ENCODE results near the gene KIF16B. TPM values are rescaled to one million over a fixed set of nuclear protein-coding genes. Genes with fewer than 3 reads are reported as not detected.

Gene KIF16B
- total and polyA plus RNA-seq, 10 of the 15 experiments (the other 5 are each of a cell fraction or from before 2014, with no cell fraction given) = 0.21 to 5.2 (median 3.0) TPM

DNA sequence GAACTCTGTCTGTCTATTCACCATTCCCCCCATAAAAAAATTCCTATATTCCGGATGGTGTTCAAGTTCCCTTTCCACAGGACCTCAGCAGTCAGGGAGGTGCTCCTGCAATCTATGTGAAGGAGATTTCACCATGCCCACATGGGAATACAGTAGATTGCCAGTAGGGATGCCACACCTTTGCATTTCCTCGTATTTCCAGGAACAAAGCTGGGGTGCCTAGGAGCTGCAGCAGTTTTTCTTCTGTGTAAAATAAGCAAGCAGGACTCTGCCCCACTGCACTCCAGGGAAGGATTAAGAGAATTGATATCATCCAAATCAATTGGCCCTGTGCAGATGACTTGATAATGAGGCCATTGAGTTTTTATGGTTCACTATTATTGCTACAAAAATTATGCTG lies 7.4 kb upstream of the KIF16B start:
- Histone ChIP-seq H3K4me3 (no peak overlapping the region), H4K20me1 (ENCODE audit: control insufficient read depth, insufficient read depth) (no peaks in the 10 kb centered on the region), H3K79me2 (ENCODE audit: control insufficient read depth, insufficient read depth, low read length) (no peaks in the 10 kb centered on the region), H3K9ac (ENCODE audit: control insufficient read depth, insufficient read depth, low read length) (no peak overlapping the region), H3K36me3 (ENCODE audit: control insufficient read depth in 2 of 2, insufficient read depth in 2 of 2, low read length in 1 of 2) (no peaks in the 10 kb centered on the region), H3K9me3 (replicated peaks; ENCODE audit: control insufficient read depth, insufficient read depth, low read length) (no peaks in the 10 kb centered on the region), H2AFZ (ENCODE audit: control insufficient read depth, low read depth, low read length) (no peak overlapping the region), H3K4me1 (ENCODE audit: control insufficient read depth, insufficient read depth, low read length) (no peaks in the 10 kb centered on the region), H3K27ac (ENCODE audit: control insufficient read depth, insufficient read depth) (no peak overlapping the region), H3K27me3 (replicated peaks in 1 of 2; ENCODE audit: control insufficient read depth in 2 of 2, insufficient read depth in 2 of 2, low read length in 1 of 2) (no peaks in the 10 kb centered on the region), H3K4me2 (ENCODE audit: control insufficient read depth, insufficient read depth) (no peak overlapping the region)
- no peak for ATAC-seq
- ChIA-PET SMC1A (ENCODE audit: uncharacterized antibody, unreplicated experiment) (interaction anchor here (0.8 kb wide), 1 partner anchor 10 kb away, joined by 3 read pairs; no protein-coding TSS in a partner anchor), RAD21 (ENCODE audit: unreplicated experiment) (interaction anchor here (0.6 kb wide), 1 partner anchor 23 kb away, joined by 3 read pairs; no protein-coding TSS in a partner anchor), CTCF (no interaction called here), POLR2A (no interaction called here)
- FAIRE-seq = no peak
- intact Hi-C loops (cut with micrococcal nuclease; ENCODE audit: unreplicated experiment) (no loop called here), in situ Hi-C loops (cut with MboI) (no loop called here)
- 10% methylated on average over 2 of the region's 2 CpGs for WGBS (ENCODE audit: insufficient coverage, insufficient replicate concordance, low lambda C conversion rate, missing lambda C conversion rate)
- no peak for DNase-seq (ENCODE audit: low read depth, low spot score)
- BruUV-seq (replicated peaks) = no TSS peak
- TF ChIP-seq, protein P1, sequence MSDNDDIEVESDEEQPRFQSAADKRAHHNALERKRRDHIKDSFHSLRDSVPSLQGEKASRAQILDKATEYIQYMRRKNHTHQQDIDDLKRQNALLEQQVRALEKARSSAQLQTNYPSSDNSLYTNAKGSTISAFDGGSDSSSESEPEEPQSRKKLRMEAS (IDR thresholded peaks at IDR 0.05; ENCODE audit: low read depth, low read length) = no peak
- no peak for TF ChIP-seq MYC (IDR thresholded peaks at IDR 0.05; ENCODE audit: insufficient read depth, insufficient read length, insufficient replicate concordance, low read length, severe bottlenecking)
- TF ChIP-seq NR2F1 (conservative IDR thresholded peaks at IDR 0.05) = no peak
- TF ChIP-seq STAT3 (IDR thresholded peaks at IDR 0.05; ENCODE audit: low read depth, low read length) = no peak
- TF ChIP-seq, protein P2, sequence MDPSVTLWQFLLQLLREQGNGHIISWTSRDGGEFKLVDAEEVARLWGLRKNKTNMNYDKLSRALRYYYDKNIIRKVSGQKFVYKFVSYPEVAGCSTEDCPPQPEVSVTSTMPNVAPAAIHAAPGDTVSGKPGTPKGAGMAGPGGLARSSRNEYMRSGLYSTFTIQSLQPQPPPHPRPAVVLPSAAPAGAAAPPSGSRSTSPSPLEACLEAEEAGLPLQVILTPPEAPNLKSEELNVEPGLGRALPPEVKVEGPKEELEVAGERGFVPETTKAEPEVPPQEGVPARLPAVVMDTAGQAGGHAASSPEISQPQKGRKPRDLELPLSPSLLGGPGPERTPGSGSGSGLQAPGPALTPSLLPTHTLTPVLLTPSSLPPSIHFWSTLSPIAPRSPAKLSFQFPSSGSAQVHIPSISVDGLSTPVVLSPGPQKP (IDR thresholded peaks at IDR 0.05; ENCODE audit: low read depth, low read length) = no peak
- TF ChIP-seq, protein P3, sequence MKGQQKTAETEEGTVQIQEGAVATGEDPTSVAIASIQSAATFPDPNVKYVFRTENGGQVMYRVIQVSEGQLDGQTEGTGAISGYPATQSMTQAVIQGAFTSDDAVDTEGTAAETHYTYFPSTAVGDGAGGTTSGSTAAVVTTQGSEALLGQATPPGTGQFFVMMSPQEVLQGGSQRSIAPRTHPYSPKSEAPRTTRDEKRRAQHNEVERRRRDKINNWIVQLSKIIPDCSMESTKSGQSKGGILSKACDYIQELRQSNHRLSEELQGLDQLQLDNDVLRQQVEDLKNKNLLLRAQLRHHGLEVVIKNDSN (IDR thresholded peaks at IDR 0.05; ENCODE audit: borderline replicate concordance, extremely low read length, insufficient read depth, low read depth, low read length) = no peak
- no peak for TF ChIP-seq GATAD2B (conservative IDR thresholded peaks at IDR 0.05; ENCODE audit: low read depth)
- TF ChIP-seq HDGF (IDR thresholded peaks at IDR 0.05) = no peak
- no peak for TF ChIP-seq JUND (IDR thresholded peaks at IDR 0.05; ENCODE audit: low read depth, low read length)
- TF ChIP-seq ESRRA (IDR thresholded peaks at IDR 0.05; ENCODE audit: low read length) = no peak
- TF ChIP-seq, protein P4, sequence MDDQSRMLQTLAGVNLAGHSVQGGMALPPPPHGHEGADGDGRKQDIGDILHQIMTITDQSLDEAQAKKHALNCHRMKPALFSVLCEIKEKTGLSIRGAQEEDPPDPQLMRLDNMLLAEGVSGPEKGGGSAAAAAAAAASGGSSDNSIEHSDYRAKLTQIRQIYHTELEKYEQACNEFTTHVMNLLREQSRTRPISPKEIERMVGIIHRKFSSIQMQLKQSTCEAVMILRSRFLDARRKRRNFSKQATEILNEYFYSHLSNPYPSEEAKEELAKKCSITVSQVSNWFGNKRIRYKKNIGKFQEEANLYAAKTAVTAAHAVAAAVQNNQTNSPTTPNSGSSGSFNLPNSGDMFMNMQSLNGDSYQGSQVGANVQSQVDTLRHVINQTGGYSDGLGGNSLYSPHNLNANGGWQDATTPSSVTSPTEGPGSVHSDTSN (IDR thresholded peaks at IDR 0.05; ENCODE audit: insufficient replicate concordance, low read depth, low read length) = no peak
- TF ChIP-seq SIX5 (IDR thresholded peaks at IDR 0.05; ENCODE audit: low read depth, low read length, severe bottlenecking) = no peak
- TF ChIP-seq, protein P5, sequence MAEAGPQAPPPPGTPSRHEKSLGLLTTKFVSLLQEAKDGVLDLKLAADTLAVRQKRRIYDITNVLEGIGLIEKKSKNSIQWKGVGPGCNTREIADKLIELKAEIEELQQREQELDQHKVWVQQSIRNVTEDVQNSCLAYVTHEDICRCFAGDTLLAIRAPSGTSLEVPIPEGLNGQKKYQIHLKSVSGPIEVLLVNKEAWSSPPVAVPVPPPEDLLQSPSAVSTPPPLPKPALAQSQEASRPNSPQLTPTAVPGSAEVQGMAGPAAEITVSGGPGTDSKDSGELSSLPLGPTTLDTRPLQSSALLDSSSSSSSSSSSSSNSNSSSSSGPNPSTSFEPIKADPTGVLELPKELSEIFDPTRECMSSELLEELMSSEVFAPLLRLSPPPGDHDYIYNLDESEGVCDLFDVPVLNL (IDR thresholded peaks at IDR 0.05; ENCODE audit: low read depth, low read length) = no peak
- TF ChIP-seq RB1 (IDR thresholded peaks at IDR 0.05; ENCODE audit: borderline replicate concordance) = no peak
- TF ChIP-seq CREB1 (IDR thresholded peaks at IDR 0.05; ENCODE audit: low read depth) = no peak
- TF ChIP-seq MEF2B (IDR thresholded peaks at IDR 0.05; ENCODE audit: partially characterized antibody, poor library complexity, severe bottlenecking) = no peak

Data from GM12878 (cell line).